ENCODE results near the gene RAD23B.
A peak's percentile ranks its signal among the peaks of the same experiment; 100 is the strongest.

Gene RAD23B

GRCh38 chr9:107337676-107338590 lies 54.9 kb downstream of the RAD23B start:
- TF ChIP-seq CTCF (IDR thresholded peaks at IDR 0.05; ENCODE audit: low read depth, low read length, missing control alignments), result no peak
- no peak for DNase-seq (ENCODE audit: extremely low read depth, low read depth)
- no peak overlapping the region for H3K4me3 ChIP-seq (replicated peaks; ENCODE audit: low read depth, low read length)

GRCh38 chr9:107338911-107339659 lies 56.0 kb downstream of the RAD23B start:
- DNase-seq (ENCODE audit: extremely low read depth, low read depth), result no peak
- no peak for TF ChIP-seq CTCF (IDR thresholded peaks at IDR 0.05; ENCODE audit: low read depth, low read length, missing control alignments)
- H3K4me3 ChIP-seq (replicated peaks; ENCODE audit: low read depth, low read length), result no peak overlapping the region

- DNase-seq (ENCODE audit: extremely low read depth, low read depth), result peak; percentile 37
- TF ChIP-seq CTCF (IDR thresholded peaks at IDR 0.05; ENCODE audit: low read depth, low read length, missing control alignments), result peak; percentile 96
- no peak overlapping the region for H3K4me3 ChIP-seq (replicated peaks; ENCODE audit: low read depth, low read length)
Observed at GRCh38 chr9:107340920-107341632, 58.0 kb downstream of the RAD23B start.

- no peak for DNase-seq (ENCODE audit: extremely low read depth, low read depth)
- no peak overlapping the region for H3K4me3 ChIP-seq (replicated peaks; ENCODE audit: low read depth, low read length)
- TF ChIP-seq CTCF (IDR thresholded peaks at IDR 0.05; ENCODE audit: low read depth, low read length, missing control alignments), result no peak
Observed at GRCh38 chr9:107342476-107343161, 59.5 kb downstream of the RAD23B start.

DNA sequence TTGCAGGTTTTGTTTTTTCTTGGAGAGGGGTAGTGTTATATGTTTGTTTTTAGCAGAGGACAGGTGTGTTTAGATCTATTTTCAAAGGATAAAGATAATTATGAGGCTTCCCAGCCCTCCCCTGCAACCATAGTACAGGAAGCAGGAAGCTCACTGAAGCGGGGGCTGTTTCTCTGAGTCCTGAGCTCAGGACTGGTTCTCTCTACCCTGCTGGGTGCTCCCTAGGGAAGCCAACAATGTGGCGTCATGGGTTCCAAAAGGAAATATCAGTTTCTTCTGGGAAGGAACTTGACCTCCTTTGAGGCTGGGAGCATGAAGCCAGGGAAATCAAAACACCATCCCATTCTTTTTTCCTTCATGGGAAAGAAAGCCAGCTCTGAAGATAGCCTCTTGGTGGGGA lies 62.2 kb downstream of the RAD23B start:
- TF ChIP-seq CTCF (IDR thresholded peaks at IDR 0.05; ENCODE audit: low read depth, low read length, missing control alignments), result no peak
- no peak for DNase-seq (ENCODE audit: extremely low read depth, low read depth)
- no peak overlapping the region for H3K4me3 ChIP-seq (replicated peaks; ENCODE audit: low read depth, low read length)

GRCh38 chr9:107348836-107349235 lies 65.8 kb downstream of the RAD23B start:
- no peak for TF ChIP-seq CTCF (IDR thresholded peaks at IDR 0.05; ENCODE audit: low read depth, low read length, missing control alignments)
- DNase-seq (ENCODE audit: extremely low read depth, low read depth), result no peak
- H3K4me3 ChIP-seq (replicated peaks; ENCODE audit: low read depth, low read length), result no peak overlapping the region
